HepG2 (cell line): ENCODE measurements around the gene BACH1. TPM values are rescaled to one million over a fixed set of nuclear protein-coding genes. Genes with fewer than 3 reads are reported as not detected.

Experiments
- ATAC-seq: fragments of 200-7000 bp; cut with Tn5 transposase; 3 replicates; pipeline ENCODE4 v1.9.1; 2020; ENCODE audit warnings: mild to moderate bottlenecking, moderate library complexity
- BruUV-seq: library from RNA; stranded (reverse); fragments of 400-500 nt; replicated peaks from 2 replicates; lab custom pipeline; 2021; lab: Mats Ljungman, UMichigan
- CTCF ChIA-PET: fragments of 300-600 bp; formaldehyde crosslinking; extraction: SDS; loops from one replicate; lab custom pipeline; 2021; ENCODE audit warnings: low total read pairs, inconsistent platforms, low intra/inter-chr PET ratio; lab: Yijun Ruan, JAX
- POLR2A ChIA-PET: fragments of 350-600 bp; sonication (Branson Sonifier 250); formaldehyde crosslinking; loops from one replicate; lab custom pipeline; 2020; ENCODE audit warnings: antibody characterized with exemption, inconsistent platforms; lab: Yijun Ruan, JAX
- DNase-seq: peaks from one replicate; pipeline ENCODE4 v3.0.0-alpha.2; 2015; ENCODE audit warnings: low spot score
- FAIRE-seq: peaks from 3 replicates; lab custom pipeline; 2011; peaks lifted over from hg19 to GRCh38; lab: Jason Lieb, UNC
- H2AFZ ChIP-seq: one replicate; pipeline ENCODE4 v1.6.1; 2011; ENCODE audit warnings: low read length, inconsistent platforms
- H3K27ac ChIP-seq: fragments of 300-600 bp; 3 replicates; pipeline ENCODE4 v1.8.0; 2011; ENCODE audit warnings: mixed run types, mild to moderate bottlenecking, mixed read lengths, low read length, inconsistent platforms; ENCODE audit not compliant: insufficient read depth; ENCODE audit errors: extremely low read length
- H3K27me3 ChIP-seq, 2 experiments: fragments of 200-600 bp in 1 of 2; 2 replicates in 1 of 2; 3 replicates in 1 of 2; pipeline versions ENCODE4 v1.6.0 to v1.8.0; 2011; ENCODE audit warnings: low read length in 2 of 2, mild to moderate bottlenecking in 2 of 2, moderate library complexity in 2 of 2, inconsistent platforms in 1 of 2; ENCODE audit not compliant: insufficient read depth in 2 of 2, control insufficient read depth in 1 of 2
- H3K36me3 ChIP-seq, 2 experiments: fragments of 200-600 bp in 1 of 2; replicated peaks in 1 of 2; 2 replicates in 1 of 2; 3 replicates in 1 of 2; pipeline versions ENCODE4 v1.5.1 to v1.8.0; 2011; ENCODE audit warnings: low read length in 2 of 2, inconsistent platforms in 1 of 2; ENCODE audit not compliant: insufficient read depth in 2 of 2, control insufficient read depth in 1 of 2
- H3K4me1 ChIP-seq: 2 replicates; pipeline ENCODE4 v1.5.1; 2012; ENCODE audit warnings: low read length, inconsistent platforms; ENCODE audit not compliant: insufficient read depth
- H3K4me2 ChIP-seq: 2 replicates; pipeline ENCODE4 v1.6.0; 2011; ENCODE audit warnings: low read depth, low read length, inconsistent platforms
- H3K4me3 ChIP-seq, 3 experiments: fragments of 200-600 bp in 1 of 3; sonication (generic), shearing (Covaris generic) in 1 of 3; replicated peaks in 1 of 3; 2 replicates each; pipeline ENCODE4 v1.5.1; 2011 to 2016; ENCODE audit warnings: low read length in 3 of 3, inconsistent platforms in 2 of 3, low read depth in 2 of 3, mild to moderate bottlenecking in 2 of 3, control low read depth in 1 of 3, mixed read lengths in 1 of 3; ENCODE audit not compliant: insufficient read depth in 1 of 3
- H3K79me2 ChIP-seq: one replicate; pipeline ENCODE4 v1.6.1; 2011; ENCODE audit warnings: low read length, inconsistent platforms; ENCODE audit not compliant: insufficient read depth
- H3K9ac ChIP-seq: 2 replicates; pipeline ENCODE4 v1.6.0; 2011; ENCODE audit warnings: mild to moderate bottlenecking, low read depth, low read length, inconsistent platforms; ENCODE audit not compliant: insufficient read depth
- H3K9me3 ChIP-seq: 2 replicates; pipeline ENCODE4 v1.5.1; 2012; ENCODE audit warnings: mild to moderate bottlenecking, low read length
- H4K20me1 ChIP-seq: 2 replicates; pipeline ENCODE4 v1.6.0; 2011; ENCODE audit warnings: inconsistent platforms, mild to moderate bottlenecking, low read length, moderate library complexity; ENCODE audit not compliant: insufficient read depth
- BRCA1 ChIP-seq: sonication (generic); formaldehyde crosslinking; IDR thresholded peaks from 2 replicates; pipeline ENCODE4 v1.4.0; 2020; ENCODE audit warnings: missing genetic modification reagents
- ISX ChIP-seq: sonication (generic); formaldehyde crosslinking; conservative IDR thresholded peaks from 2 replicates; pipeline ENCODE4 v1.5.0; 2020; ENCODE audit warnings: missing genetic modification reagents
- MAFF ChIP-seq: IDR thresholded peaks from 2 replicates; pipeline ENCODE4 v1.6.1; 2011; ENCODE audit warnings: low read depth, low read length, improper control_type of control experiment
- MAFK ChIP-seq, 2 experiments: IDR thresholded peaks in 1 of 2; conservative IDR thresholded peaks in 1 of 2; 2 replicates each; pipeline ENCODE4 v1.6.1; 2011; ENCODE audit warnings: improper control_type of control experiment in 2 of 2, low read length in 2 of 2
- PHB2 ChIP-seq: fragments of 450-650 bp; IDR thresholded peaks from 2 replicates; pipeline ENCODE4 v1.6.1; 2018; ENCODE audit not compliant: partially characterized antibody
- SMAD1 ChIP-seq: sonication (generic); formaldehyde crosslinking; IDR thresholded peaks from 2 replicates; pipeline ENCODE4 v1.4.0; 2020; ENCODE audit warnings: missing genetic modification reagents, low read depth, mild to moderate bottlenecking, borderline replicate concordance
- ZBTB7A ChIP-seq: sonication (generic); formaldehyde crosslinking; IDR thresholded peaks from 2 replicates; pipeline ENCODE4 v1.8.0; 2022; ENCODE audit warnings: mild to moderate bottlenecking, missing genetic modification reagents
- ZNF557 ChIP-seq: sonication (generic); formaldehyde crosslinking; IDR thresholded peaks from 2 replicates; pipeline ENCODE4 v1.4.0; 2020; ENCODE audit warnings: missing genetic modification reagents
- ZNF615 ChIP-seq: sonication (generic); formaldehyde crosslinking; IDR thresholded peaks from 2 replicates; pipeline ENCODE4 v1.5.0; 2020; ENCODE audit warnings: mild to moderate bottlenecking, missing genetic modification reagents, borderline replicate concordance
- whole genome bisulfite sequencing: methylation state at CpG from one replicate; pipeline ENCODE4 v1.1.6; 2017; ENCODE audit warnings: low lambda C conversion rate; 5-methylcytosine and 5-hydroxymethylcytosine counted together
- in situ Hi-C: cut with HindIII; loops from 2 replicates; pipeline ENCODE4 v1.10.0; 2017; ENCODE audit warnings: low pct_unique_long_range_greater_than_20kb; ENCODE audit not compliant: extremely low pct_ligation_motif_present
- intact Hi-C: fragments of 100-400 bp; cut with micrococcal nuclease; formaldehyde crosslinking; loops from one replicate; pipeline ENCODE4 v1.10.0; 2022; ENCODE audit not compliant: unreplicated experiment
- polyA plus RNA-seq, 8 experiments: library from polyadenylated mRNA; depleted of rRNA in 3 of 8; stranded (reverse) in 7 of 8; unstranded in 1 of 8; fragments of >200 nt; fragmentation: Illumina TruSeq in 4 of 8; extraction: Trizol in 4 of 8; gene quantifications; 2 replicates each; pipeline versions ENCODE4 v1.2.1 to v1.2.3, GENCODE V29; 2011 to 2016; ENCODE audit warnings: low read depth in 4 of 8, missing spikeins in 1 of 8, mixed read lengths in 1 of 8; ENCODE audit not compliant: insufficient read depth in 1 of 8
- total RNA-seq, 5 experiments: library from RNA; depleted of rRNA; stranded (reverse); fragments of >200 nt; fragmentation: Illumina TruSeq; extraction: Trizol; gene quantifications; 2 replicates each; pipeline ENCODE4 v1.2.3, GENCODE V29; 2016; ENCODE audit warnings: low read depth in 1 of 5
- TF ChIP-seq, protein P1 (sequence below): IDR thresholded peaks from 2 replicates; pipeline ENCODE4 v1.6.1; 2016; ENCODE audit warnings: missing compliant biosample characterization, missing genetic modification reagents, borderline replicate concordance
- TF ChIP-seq, protein P2 (sequence below): fragments of 450-650 bp; IDR thresholded peaks from 2 replicates; pipeline ENCODE4 v1.6.1; 2016
- TF ChIP-seq, protein P3 (sequence below): sonication (generic); formaldehyde crosslinking; IDR thresholded peaks from 2 replicates; pipeline ENCODE4 v1.4.0; 2020; ENCODE audit warnings: missing genetic modification reagents

BACH1 gene
- total and polyA plus RNA-seq, 2 of the 13 experiments (the other 11 are each of a cell fraction or from before 2014, with no cell fraction given) = 16.5 to 51.7 TPM

DNA sequence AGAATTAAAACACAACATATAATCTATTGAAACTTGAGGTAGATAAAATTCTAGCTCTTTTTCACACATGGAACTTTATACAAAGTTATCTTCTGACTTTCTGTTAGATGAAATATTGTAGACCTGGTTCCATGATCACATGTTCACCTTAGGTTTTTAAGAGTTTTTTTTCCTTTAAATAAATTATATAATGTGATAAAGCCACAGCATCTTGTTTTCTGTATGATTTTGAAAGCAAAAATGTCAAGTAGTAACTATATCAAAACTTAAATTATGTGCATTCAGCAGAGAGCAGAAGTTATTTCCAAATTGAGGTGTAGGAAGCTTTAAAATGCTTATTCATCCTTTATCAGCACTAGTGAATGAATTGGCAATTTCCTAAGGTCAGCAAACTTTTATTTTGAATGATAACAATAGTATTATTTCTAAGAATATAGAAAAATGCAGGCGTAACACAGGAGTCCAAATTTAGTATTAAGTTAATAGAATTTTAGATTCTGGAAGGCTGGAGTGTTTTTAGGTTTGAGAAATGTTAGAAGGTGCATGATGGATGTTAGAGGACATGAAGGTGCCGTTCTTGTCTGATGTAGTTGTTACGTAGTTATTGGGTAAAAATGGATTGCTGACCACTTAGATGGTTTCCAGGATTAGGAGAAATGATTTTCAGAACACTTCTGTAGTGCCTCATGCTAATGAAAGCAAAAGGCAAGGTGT is 17.5 kb downstream of the BACH1 start:
- Histone ChIP-seq H4K20me1 (peaks cover 67% of the 10 kb centered on the region), H3K4me3 (no peak overlapping the region), H3K36me3 (peaks cover 1 to 2% of the 10 kb centered on the region in 2 experiments), H3K9me3 (peaks cover 4% of the 10 kb centered on the region; the same call in 1 of the 2 replicates), H3K4me1 (peaks cover 40% of the 10 kb centered on the region), H2AFZ (no peak overlapping the region), H3K4me2 (no peak overlapping the region), H3K79me2 (peaks cover 97% of the 10 kb centered on the region), H3K9ac (no peak overlapping the region), H3K27me3 (no peaks in the 10 kb centered on the region), H3K27ac (no peak overlapping the region)
- ATAC-seq (no peak), FAIRE-seq (no peak), DNase-seq (no peak)
- no TSS peak for BruUV-seq
- ChIA-PET CTCF (no interaction called here), POLR2A (no interaction called here)
- TF ChIP-seq MAFK (conservative IDR thresholded peaks at IDR 0.05 in 1 of 2, IDR thresholded peaks at IDR 0.05 in 1 of 2; ENCODE audit: low read length in 2 of 2) (peak; percentile 30 to 55; a peak in 3 of 4 replicates), MAFF (peak; percentile 28; the same call in 1 of the 2 replicates)
- TF ChIP-seq, protein P1, sequence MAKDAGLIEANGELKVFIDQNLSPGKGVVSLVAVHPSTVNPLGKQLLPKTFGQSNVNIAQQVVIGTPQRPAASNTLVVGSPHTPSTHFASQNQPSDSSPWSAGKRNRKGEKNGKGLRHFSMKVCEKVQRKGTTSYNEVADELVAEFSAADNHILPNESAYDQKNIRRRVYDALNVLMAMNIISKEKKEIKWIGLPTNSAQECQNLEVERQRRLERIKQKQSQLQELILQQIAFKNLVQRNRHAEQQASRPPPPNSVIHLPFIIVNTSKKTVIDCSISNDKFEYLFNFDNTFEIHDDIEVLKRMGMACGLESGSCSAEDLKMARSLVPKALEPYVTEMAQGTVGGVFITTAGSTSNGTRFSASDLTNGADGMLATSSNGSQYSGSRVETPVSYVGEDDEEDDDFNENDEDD (CRISPR knock-in tag) = no peak
- intact Hi-C loops = no loop called here
- WGBS = 98% methylated on average over 3 of the region's 3 CpGs
- in situ Hi-C loops = no loop called here

DNA sequence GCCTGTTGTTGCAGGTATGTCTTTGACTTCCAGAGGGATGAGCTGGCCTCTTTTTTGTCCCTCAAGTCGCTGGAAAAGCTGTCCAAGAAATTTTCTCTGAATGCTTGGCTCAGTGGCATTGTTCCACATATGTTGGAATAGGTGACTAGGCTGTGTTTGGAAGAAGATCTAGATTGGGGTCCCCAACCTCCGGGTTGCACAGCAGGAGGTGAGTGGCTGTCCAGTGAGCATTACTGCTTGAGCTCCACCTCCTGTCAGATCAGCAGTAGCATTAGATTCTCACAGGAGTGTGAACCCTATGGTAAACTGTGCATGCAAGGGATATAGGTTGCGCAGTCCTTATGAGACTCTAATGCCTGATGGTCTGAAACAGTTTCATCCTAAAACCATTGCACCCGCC is 18.1 kb downstream of the BACH1 start:
- H3K79me2 ChIP-seq = peaks cover 97% of the 10 kb centered on the region
- ATAC-seq (no peak), DNase-seq (no peak), FAIRE-seq (no peak)
- peaks cover 4% of the 10 kb centered on the region; the same call in 1 of the 2 replicates for H3K9me3 ChIP-seq
- no peaks in the 10 kb centered on the region for H3K27me3 ChIP-seq
- H3K4me1 ChIP-seq = peaks cover 40% of the 10 kb centered on the region
- peaks cover 5 to 7% of the 10 kb centered on the region in 2 experiments for H3K36me3 ChIP-seq
- H3K9ac ChIP-seq = no peak overlapping the region
- H3K4me3 ChIP-seq = no peak overlapping the region
- WGBS = 92% methylated on average over 2 of the region's 4 CpGs
- BruUV-seq = no TSS peak
- no peak overlapping the region for H2AFZ ChIP-seq
- no peak overlapping the region for H3K4me2 ChIP-seq
- no peak overlapping the region for H3K27ac ChIP-seq
- CTCF ChIA-PET = no interaction called here
- H4K20me1 ChIP-seq = peaks cover 62% of the 10 kb centered on the region
- POLR2A ChIA-PET = no interaction called here
- intact Hi-C loops = no loop called here
- in situ Hi-C loops = no loop called here
- TF ChIP-seq, protein P2, sequence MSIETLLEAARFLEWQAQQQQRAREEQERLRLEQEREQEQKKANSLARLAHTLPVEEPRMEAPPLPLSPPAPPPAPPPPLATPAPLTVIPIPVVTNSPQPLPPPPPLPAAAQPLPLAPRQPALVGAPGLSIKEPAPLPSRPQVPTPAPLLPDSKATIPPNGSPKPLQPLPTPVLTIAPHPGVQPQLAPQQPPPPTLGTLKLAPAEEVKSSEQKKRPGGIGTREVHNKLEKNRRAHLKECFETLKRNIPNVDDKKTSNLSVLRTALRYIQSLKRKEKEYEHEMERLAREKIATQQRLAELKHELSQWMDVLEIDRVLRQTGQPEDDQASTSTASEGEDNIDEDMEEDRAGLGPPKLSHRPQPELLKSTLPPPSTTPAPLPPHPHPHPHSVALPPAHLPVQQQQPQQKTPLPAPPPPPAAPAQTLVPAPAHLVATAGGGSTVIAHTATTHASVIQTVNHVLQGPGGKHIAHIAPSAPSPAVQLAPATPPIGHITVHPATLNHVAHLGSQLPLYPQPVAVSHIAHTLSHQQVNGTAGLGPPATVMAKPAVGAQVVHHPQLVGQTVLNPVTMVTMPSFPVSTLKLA = no peak
- TF ChIP-seq BRCA1 (CRISPR knock-in tag) = no peak
- TF ChIP-seq ZNF557 (CRISPR knock-in tag) = no peak
- no peak for TF ChIP-seq PHB2
- TF ChIP-seq, protein P3, sequence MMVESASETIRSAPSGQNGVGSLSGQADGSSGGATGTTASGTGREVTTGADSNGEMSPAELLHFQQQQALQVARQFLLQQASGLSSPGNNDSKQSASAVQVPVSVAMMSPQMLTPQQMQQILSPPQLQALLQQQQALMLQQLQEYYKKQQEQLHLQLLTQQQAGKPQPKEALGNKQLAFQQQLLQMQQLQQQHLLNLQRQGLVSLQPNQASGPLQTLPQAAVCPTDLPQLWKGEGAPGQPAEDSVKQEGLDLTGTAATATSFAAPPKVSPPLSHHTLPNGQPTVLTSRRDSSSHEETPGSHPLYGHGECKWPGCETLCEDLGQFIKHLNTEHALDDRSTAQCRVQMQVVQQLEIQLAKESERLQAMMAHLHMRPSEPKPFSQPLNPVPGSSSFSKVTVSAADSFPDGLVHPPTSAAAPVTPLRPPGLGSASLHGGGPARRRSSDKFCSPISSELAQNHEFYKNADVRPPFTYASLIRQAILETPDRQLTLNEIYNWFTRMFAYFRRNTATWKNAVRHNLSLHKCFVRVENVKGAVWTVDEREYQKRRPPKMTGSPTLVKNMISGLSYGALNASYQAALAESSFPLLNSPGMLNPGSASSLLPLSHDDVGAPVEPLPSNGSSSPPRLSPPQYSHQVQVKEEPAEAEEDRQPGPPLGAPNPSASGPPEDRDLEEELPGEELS (CRISPR knock-in tag) = no peak
- TF ChIP-seq SMAD1 = no peak
- TF ChIP-seq ZNF615 (CRISPR knock-in tag) = no peak
- no peak for TF ChIP-seq ZBTB7A (CRISPR knock-in tag)
- TF ChIP-seq ISX (CRISPR knock-in tag) = no peak
